PC-3 (cell line): ENCODE data around the gene SPTA1.

Source experiments
- EZH2 ChIP-seq: fragments of 300-600 bp; sonication (generic); IDR thresholded peaks from one replicate; pipeline ENCODE4 v1.6.1; 2017; ENCODE audit warnings: antibody characterized with exemption, mild to moderate bottlenecking, low read length; ENCODE audit not compliant: unreplicated experiment
- TF ChIP-seq, protein P1 (sequence below): fragments of 300-600 bp; sonication (generic); conservative IDR thresholded peaks from 2 replicates; pipeline ENCODE4 v1.5.1; 2017; ENCODE audit warnings: antibody characterized with exemption, low read depth, mild to moderate bottlenecking, low read length

DNA sequence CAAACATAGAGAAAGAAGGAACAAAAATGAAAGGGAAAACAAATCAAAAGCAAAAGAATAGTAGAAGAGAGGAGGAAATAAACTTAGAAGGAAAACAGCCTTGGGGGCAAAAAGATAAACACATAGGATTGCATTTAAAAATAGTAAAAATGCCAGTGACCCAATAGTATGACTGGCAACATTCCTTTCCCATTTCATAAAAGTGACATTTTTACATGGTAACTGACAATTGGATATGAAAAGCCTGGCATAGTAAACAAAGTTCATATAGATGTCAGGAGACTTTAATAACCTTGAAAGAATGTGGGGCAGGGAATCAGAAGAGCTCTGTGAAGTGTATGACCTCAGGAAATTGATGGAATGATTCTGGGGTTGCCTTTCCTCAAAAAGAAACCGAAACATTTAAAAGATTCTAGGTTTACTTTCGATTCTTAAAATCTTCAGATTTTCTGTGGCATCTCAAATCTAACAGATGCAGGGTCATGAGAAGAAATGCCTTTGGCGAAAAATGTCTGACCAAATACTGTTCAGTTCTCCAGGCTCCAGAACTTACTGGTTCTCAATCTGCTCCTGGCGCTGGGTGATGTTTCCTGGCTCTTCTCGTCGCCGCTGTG lies 33.7 kb downstream of the SPTA1 start:
- TF ChIP-seq, protein P1, sequence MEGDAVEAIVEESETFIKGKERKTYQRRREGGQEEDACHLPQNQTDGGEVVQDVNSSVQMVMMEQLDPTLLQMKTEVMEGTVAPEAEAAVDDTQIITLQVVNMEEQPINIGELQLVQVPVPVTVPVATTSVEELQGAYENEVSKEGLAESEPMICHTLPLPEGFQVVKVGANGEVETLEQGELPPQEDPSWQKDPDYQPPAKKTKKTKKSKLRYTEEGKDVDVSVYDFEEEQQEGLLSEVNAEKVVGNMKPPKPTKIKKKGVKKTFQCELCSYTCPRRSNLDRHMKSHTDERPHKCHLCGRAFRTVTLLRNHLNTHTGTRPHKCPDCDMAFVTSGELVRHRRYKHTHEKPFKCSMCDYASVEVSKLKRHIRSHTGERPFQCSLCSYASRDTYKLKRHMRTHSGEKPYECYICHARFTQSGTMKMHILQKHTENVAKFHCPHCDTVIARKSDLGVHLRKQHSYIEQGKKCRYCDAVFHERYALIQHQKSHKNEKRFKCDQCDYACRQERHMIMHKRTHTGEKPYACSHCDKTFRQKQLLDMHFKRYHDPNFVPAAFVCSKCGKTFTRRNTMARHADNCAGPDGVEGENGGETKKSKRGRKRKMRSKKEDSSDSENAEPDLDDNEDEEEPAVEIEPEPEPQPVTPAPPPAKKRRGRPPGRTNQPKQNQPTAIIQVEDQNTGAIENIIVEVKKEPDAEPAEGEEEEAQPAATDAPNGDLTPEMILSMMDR, result no peak
- no peak for TF ChIP-seq EZH2
